Measurements from ENCODE around the gene STON2. TPM values are rescaled to one million over a fixed set of nuclear protein-coding genes. Genes with fewer than 3 reads are reported as not detected.

The STON2 gene
- total and polyA plus RNA-seq, 2 donors from 2014 or later: 14.8 to 86.6 TPM

GRCh38 chr14:81440041-81440440, 39.9 kb upstream of the STON2 start:
- no peak overlapping the region for H3K4me3 ChIP-seq (ENCODE audit: low read length in 3 of 3)
- H3K36me3 ChIP-seq (ENCODE audit: control insufficient read depth in 2 of 3, insufficient read depth in 3 of 3, low read length in 3 of 3): no peaks in the 10 kb centered on the region
- H3K9ac ChIP-seq (ENCODE audit: low read length in 3 of 3): no peak overlapping the region
- TF ChIP-seq, protein P1, sequence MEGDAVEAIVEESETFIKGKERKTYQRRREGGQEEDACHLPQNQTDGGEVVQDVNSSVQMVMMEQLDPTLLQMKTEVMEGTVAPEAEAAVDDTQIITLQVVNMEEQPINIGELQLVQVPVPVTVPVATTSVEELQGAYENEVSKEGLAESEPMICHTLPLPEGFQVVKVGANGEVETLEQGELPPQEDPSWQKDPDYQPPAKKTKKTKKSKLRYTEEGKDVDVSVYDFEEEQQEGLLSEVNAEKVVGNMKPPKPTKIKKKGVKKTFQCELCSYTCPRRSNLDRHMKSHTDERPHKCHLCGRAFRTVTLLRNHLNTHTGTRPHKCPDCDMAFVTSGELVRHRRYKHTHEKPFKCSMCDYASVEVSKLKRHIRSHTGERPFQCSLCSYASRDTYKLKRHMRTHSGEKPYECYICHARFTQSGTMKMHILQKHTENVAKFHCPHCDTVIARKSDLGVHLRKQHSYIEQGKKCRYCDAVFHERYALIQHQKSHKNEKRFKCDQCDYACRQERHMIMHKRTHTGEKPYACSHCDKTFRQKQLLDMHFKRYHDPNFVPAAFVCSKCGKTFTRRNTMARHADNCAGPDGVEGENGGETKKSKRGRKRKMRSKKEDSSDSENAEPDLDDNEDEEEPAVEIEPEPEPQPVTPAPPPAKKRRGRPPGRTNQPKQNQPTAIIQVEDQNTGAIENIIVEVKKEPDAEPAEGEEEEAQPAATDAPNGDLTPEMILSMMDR (IDR thresholded peaks at IDR 0.05; ENCODE audit: borderline replicate concordance, extremely low read depth, insufficient read depth): no peak
- no peaks in the 10 kb centered on the region for H3K9me3 ChIP-seq (ENCODE audit: control insufficient read depth in 2 of 3, insufficient read depth in 1 of 3, low read length in 3 of 3)
- peaks cover 0 to 4% (median 4%) of the 10 kb centered on the region in 3 donors for H3K4me1 ChIP-seq (ENCODE audit: control insufficient read depth in 2 of 3, insufficient read depth in 2 of 3, low read depth in 1 of 3, low read length in 3 of 3)
- FAIRE-seq: no peak
- H3K27ac ChIP-seq (ENCODE audit: low read depth in 2 of 2, low read length in 2 of 2): no peak overlapping the region
- DNase-seq: no peak
- H3K27me3 ChIP-seq (ENCODE audit: control insufficient read depth, insufficient read depth, low read length): no peaks in the 10 kb centered on the region
- intact Hi-C loops (cut with DNase I): no loop called here

DNA sequence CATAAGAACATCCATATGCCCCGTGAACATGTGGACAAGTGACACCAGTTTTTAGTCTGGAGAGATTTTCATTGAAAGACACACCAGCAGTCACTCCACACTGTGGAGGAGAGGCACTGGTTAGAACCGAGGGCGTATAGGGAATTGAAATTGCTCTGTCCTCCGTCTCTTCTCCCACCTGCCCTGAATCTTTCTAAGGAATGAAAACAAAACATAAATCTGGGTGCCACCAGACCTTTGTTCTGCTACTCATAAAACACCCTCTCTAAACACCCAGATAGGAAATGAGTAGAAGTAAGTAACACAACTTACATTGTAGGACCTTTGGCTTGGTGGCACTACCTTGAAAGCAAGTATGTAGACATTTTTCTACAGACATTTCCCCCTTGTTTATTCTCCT, 37.1 kb upstream of the STON2 start:
- peak overlapping the region in 1 of 3 donors; percentile 82 for H3K4me3 ChIP-seq (ENCODE audit: low read length in 3 of 3)
- H3K27ac ChIP-seq (ENCODE audit: low read depth in 2 of 2, low read length in 2 of 2): no peak overlapping the region
- H3K27me3 ChIP-seq (ENCODE audit: control insufficient read depth, insufficient read depth, low read length): no peaks in the 10 kb centered on the region
- FAIRE-seq (no peak), DNase-seq (peak in 1 of 5 donors; percentile 27)
- TF ChIP-seq, protein P1 (IDR thresholded peaks at IDR 0.05; ENCODE audit: borderline replicate concordance, extremely low read depth, insufficient read depth): no peak
- intact Hi-C loops (cut with DNase I): no loop called here
- H3K4me1 ChIP-seq (ENCODE audit: control insufficient read depth in 2 of 3, insufficient read depth in 2 of 3, low read depth in 1 of 3, low read length in 3 of 3): peaks cover 3 to 14% (median 8%) of the 10 kb centered on the region in 3 donors
- no peaks in the 10 kb centered on the region for H3K36me3 ChIP-seq (ENCODE audit: control insufficient read depth in 2 of 3, insufficient read depth in 3 of 3, low read length in 3 of 3)
- H3K9me3 ChIP-seq (ENCODE audit: control insufficient read depth in 2 of 3, insufficient read depth in 1 of 3, low read length in 3 of 3): no peaks in the 10 kb centered on the region
- H3K9ac ChIP-seq (ENCODE audit: low read length in 3 of 3): no peak overlapping the region

GRCh38 chr14:81436296-81437138, 36.4 kb upstream of the STON2 start:
- DNase-seq: peak; percentile 84 to 95 (median 90)
- H3K36me3 ChIP-seq (ENCODE audit: control insufficient read depth in 2 of 3, insufficient read depth in 3 of 3, low read length in 3 of 3): no peaks in the 10 kb centered on the region
- TF ChIP-seq, protein P1 (IDR thresholded peaks at IDR 0.05; ENCODE audit: borderline replicate concordance, extremely low read depth, insufficient read depth): no peak
- peak overlapping the region; percentile 52 to 82 (median 74) for H3K4me3 ChIP-seq (ENCODE audit: low read length in 3 of 3)
- FAIRE-seq: no peak
- peak overlapping the region in 2 of 3 donors; percentile 25 to 64 for H3K9ac ChIP-seq (ENCODE audit: low read length in 3 of 3)
- intact Hi-C loops (cut with DNase I): no loop called here
- peaks cover 3 to 14% (median 8%) of the 10 kb centered on the region in 3 donors for H3K4me1 ChIP-seq (ENCODE audit: control insufficient read depth in 2 of 3, insufficient read depth in 2 of 3, low read depth in 1 of 3, low read length in 3 of 3)
- H3K27me3 ChIP-seq (ENCODE audit: control insufficient read depth, insufficient read depth, low read length): no peaks in the 10 kb centered on the region
- no peaks in the 10 kb centered on the region for H3K9me3 ChIP-seq (ENCODE audit: control insufficient read depth in 2 of 3, insufficient read depth in 1 of 3, low read length in 3 of 3)
- H3K27ac ChIP-seq (ENCODE audit: low read depth in 2 of 2, low read length in 2 of 2): peak overlapping the region in 1 of 2 donors; percentile 67

Measured in kidney (tissue), 14 donors.